DND-41 (cell line): ENCODE data around the gene DGKI.

Experiments
- ATAC-seq: fragments of 200-7000 bp; cut with Tn5 transposase; 3 replicates; pipeline ENCODE4 v1.9.1; 2021; ENCODE audit warnings: low read depth; ENCODE audit not compliant: insufficient read depth
- DNase-seq: peaks from one replicate; pipeline ENCODE4 v3.0.0-alpha.2; 2020
- H2AFZ ChIP-seq: 2 replicates; pipeline ENCODE4 v1.6.0; 2012; ENCODE audit warnings: low read depth, low read length
- H3K27ac ChIP-seq: 2 replicates; pipeline ENCODE4 v1.5.1; 2012; ENCODE audit warnings: low read length, inconsistent platforms
- H3K27me3 ChIP-seq: fragments of 200-600 bp; sonication (generic); 2 replicates; pipeline ENCODE4 v1.6.0; 2012; ENCODE audit warnings: low read length, mild to moderate bottlenecking, inconsistent platforms; ENCODE audit not compliant: insufficient read depth, poor library complexity
- H3K36me3 ChIP-seq: 2 replicates; pipeline ENCODE4 v1.5.1; 2012; ENCODE audit warnings: low read length, inconsistent platforms; ENCODE audit not compliant: insufficient read depth
- H3K4me1 ChIP-seq: 2 replicates; pipeline ENCODE4 v1.5.1; 2012; ENCODE audit warnings: mild to moderate bottlenecking, low read length; ENCODE audit not compliant: insufficient read depth
- H3K4me2 ChIP-seq: 2 replicates; pipeline ENCODE4 v1.6.0; 2012; ENCODE audit warnings: mild to moderate bottlenecking, moderate library complexity, low read length, inconsistent platforms; ENCODE audit not compliant: insufficient read depth
- H3K4me3 ChIP-seq, 2 experiments: fragments of 200-600 bp in 1 of 2; shearing (Covaris generic) in 1 of 2; 2 replicates each; pipeline ENCODE4 v1.5.1; 2012 to 2016; ENCODE audit warnings: inconsistent platforms in 2 of 2, low read length in 2 of 2, mild to moderate bottlenecking in 2 of 2, low read depth in 1 of 2, moderate library complexity in 1 of 2
- H3K79me2 ChIP-seq: 2 replicates; pipeline ENCODE4 v1.6.0; 2012; ENCODE audit warnings: low read length, inconsistent platforms; ENCODE audit not compliant: insufficient read depth
- H3K9ac ChIP-seq: 2 replicates; pipeline ENCODE4 v1.6.0; 2012; ENCODE audit warnings: low read depth, mild to moderate bottlenecking, inconsistent platforms, low read length, moderate library complexity
- H3K9me3 ChIP-seq: 2 replicates; pipeline ENCODE4 v1.5.1; 2012; ENCODE audit warnings: low read length, moderate library complexity, mild to moderate bottlenecking, inconsistent platforms; ENCODE audit not compliant: insufficient read depth, severe bottlenecking
- H4K20me1 ChIP-seq: 2 replicates; pipeline ENCODE4 v1.6.0; 2012; ENCODE audit warnings: low read length; ENCODE audit not compliant: insufficient read depth
- EZH2 ChIP-seq: IDR thresholded peaks from 3 replicates; pipeline ENCODE4 v1.6.1; 2012; ENCODE audit warnings: borderline replicate concordance, low read depth, mild to moderate bottlenecking, moderate library complexity, low read length, inconsistent platforms; ENCODE audit not compliant: severe bottlenecking
- TF ChIP-seq, protein P1 (sequence below): IDR thresholded peaks from 2 replicates; pipeline ENCODE4 v1.5.1; 2012; ENCODE audit warnings: borderline replicate concordance, low read length, moderate library complexity, mild to moderate bottlenecking; ENCODE audit not compliant: poor library complexity, severe bottlenecking; ENCODE audit errors: extremely low read depth

DGKI gene

DNA sequence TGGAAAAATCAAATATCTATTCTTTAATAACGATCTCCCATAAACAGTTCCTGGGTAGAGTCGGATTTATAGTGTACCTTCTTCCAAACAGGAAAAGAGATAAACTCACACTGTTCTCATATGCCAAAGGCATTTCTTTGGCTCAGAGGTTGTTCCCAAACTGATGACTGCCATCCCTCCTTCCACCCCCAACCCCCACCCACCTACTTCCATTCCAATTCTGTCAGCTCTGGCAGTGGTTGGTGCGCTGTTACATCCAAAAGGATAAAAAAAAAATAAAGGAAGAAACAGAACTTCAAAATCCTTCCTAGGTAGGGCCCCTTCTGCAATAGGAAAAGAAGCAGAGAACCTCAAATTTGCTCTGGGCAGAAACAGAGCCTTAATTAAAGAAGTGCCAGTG is 104.7 kb downstream of the DGKI start:
- Histone ChIP-seq H3K36me3 (no peaks in the 10 kb centered on the region), H3K27me3 (no peaks in the 10 kb centered on the region), H4K20me1 (no peaks in the 10 kb centered on the region), H2AFZ (no peak overlapping the region), H3K9ac (no peak overlapping the region), H3K4me1 (no peaks in the 10 kb centered on the region), H3K4me3 (no peak overlapping the region), H3K79me2 (no peaks in the 10 kb centered on the region), H3K4me2 (no peak overlapping the region), H3K27ac (no peak overlapping the region), H3K9me3 (no peaks in the 10 kb centered on the region)
- DNase-seq (no peak), ATAC-seq (no peak)
- TF ChIP-seq, protein P1, sequence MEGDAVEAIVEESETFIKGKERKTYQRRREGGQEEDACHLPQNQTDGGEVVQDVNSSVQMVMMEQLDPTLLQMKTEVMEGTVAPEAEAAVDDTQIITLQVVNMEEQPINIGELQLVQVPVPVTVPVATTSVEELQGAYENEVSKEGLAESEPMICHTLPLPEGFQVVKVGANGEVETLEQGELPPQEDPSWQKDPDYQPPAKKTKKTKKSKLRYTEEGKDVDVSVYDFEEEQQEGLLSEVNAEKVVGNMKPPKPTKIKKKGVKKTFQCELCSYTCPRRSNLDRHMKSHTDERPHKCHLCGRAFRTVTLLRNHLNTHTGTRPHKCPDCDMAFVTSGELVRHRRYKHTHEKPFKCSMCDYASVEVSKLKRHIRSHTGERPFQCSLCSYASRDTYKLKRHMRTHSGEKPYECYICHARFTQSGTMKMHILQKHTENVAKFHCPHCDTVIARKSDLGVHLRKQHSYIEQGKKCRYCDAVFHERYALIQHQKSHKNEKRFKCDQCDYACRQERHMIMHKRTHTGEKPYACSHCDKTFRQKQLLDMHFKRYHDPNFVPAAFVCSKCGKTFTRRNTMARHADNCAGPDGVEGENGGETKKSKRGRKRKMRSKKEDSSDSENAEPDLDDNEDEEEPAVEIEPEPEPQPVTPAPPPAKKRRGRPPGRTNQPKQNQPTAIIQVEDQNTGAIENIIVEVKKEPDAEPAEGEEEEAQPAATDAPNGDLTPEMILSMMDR: no peak
- no peak for TF ChIP-seq EZH2

DNA sequence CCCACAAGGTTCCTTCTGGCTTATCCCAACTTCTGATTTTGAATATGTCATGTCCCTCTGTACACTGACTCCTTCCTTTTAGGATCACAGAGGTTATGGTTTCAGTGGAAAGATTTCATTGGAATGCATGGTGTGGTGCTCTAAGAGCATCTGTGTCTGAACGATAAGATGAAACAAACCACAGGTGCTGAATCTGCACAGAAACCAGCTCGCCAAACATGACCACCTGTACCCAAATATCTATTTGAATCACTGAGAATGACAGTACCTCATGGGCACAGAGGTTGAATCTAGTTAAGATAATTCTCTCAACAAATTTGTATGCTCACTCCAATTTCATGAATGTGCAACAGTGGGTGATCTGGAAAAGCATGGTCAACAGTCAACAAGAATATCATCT is 105.3 kb downstream of the DGKI start:
- H3K27ac ChIP-seq: no peak overlapping the region
- H3K36me3 ChIP-seq: no peaks in the 10 kb centered on the region
- no peak for ATAC-seq
- no peak overlapping the region for H2AFZ ChIP-seq
- DNase-seq: no peak
- TF ChIP-seq, protein P1: no peak
- TF ChIP-seq EZH2: no peak
- H3K9ac ChIP-seq: no peak overlapping the region
- H4K20me1 ChIP-seq: no peaks in the 10 kb centered on the region
- H3K4me1 ChIP-seq: no peaks in the 10 kb centered on the region
- H3K27me3 ChIP-seq: no peaks in the 10 kb centered on the region
- no peak overlapping the region for H3K4me2 ChIP-seq
- no peak overlapping the region for H3K4me3 ChIP-seq
- H3K9me3 ChIP-seq: no peaks in the 10 kb centered on the region
- H3K79me2 ChIP-seq: no peaks in the 10 kb centered on the region

DNA sequence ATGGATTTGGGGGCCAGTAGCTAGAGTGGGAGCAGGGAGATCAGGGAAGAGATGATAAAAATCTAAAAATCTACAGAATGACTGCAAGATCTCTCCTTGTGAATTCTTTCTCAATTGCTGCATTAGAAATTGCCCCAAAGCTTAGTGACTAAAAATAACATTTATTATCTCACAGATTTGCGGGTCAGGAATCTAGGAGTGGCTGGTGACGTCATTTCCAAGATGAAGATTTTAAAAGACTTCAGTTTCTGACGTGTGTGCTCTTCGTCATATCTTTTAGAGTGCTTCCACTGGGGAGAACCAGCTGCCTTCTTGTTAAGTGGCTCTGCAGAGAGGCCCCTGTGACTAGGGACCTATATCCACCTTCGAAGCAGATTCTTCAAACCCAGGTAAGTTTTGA is 112.6 kb downstream of the DGKI start:
- no peak overlapping the region for H3K4me2 ChIP-seq
- H3K9me3 ChIP-seq: no peaks in the 10 kb centered on the region
- no peak overlapping the region for H3K4me3 ChIP-seq
- no peak overlapping the region for H3K9ac ChIP-seq
- H3K27ac ChIP-seq: no peak overlapping the region
- H3K27me3 ChIP-seq: no peaks in the 10 kb centered on the region
- H3K4me1 ChIP-seq: no peaks in the 10 kb centered on the region
- no peaks in the 10 kb centered on the region for H3K79me2 ChIP-seq
- H2AFZ ChIP-seq: no peak overlapping the region
- ATAC-seq (no peak), DNase-seq (no peak)
- no peaks in the 10 kb centered on the region for H3K36me3 ChIP-seq
- H4K20me1 ChIP-seq: no peaks in the 10 kb centered on the region
- TF ChIP-seq, protein P1: no peak

DNA sequence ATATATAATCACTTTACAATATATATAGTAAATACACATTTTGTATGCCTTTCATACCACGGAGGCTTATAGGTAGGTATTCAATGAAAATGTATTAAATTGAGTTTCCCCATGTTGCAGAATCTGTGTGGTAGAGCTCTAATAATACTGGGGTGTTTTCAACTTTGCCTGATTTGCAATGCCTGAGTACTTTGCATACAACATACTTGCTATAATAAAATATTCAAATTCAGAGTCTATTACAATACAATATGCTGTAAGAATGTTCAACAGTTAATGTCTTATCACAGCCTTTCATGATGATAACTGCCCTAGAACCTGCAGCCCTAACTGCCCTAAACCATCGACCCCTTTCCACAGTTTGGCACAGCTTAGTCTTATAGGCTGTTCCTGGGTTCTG is 114.6 kb downstream of the DGKI start:
- Histone ChIP-seq H3K27me3 (no peaks in the 10 kb centered on the region), H3K4me2 (no peak overlapping the region), H2AFZ (no peak overlapping the region), H3K36me3 (no peaks in the 10 kb centered on the region), H3K9ac (no peak overlapping the region), H4K20me1 (no peaks in the 10 kb centered on the region), H3K79me2 (no peaks in the 10 kb centered on the region), H3K4me1 (no peaks in the 10 kb centered on the region), H3K27ac (no peak overlapping the region), H3K9me3 (no peaks in the 10 kb centered on the region), H3K4me3 (no peak overlapping the region)
- ATAC-seq (no peak), DNase-seq (no peak)
- TF ChIP-seq, protein P1: no peak
- TF ChIP-seq EZH2: no peak
